ENCODE measurements around the gene BTBD2.

Gene BTBD2

DNA sequence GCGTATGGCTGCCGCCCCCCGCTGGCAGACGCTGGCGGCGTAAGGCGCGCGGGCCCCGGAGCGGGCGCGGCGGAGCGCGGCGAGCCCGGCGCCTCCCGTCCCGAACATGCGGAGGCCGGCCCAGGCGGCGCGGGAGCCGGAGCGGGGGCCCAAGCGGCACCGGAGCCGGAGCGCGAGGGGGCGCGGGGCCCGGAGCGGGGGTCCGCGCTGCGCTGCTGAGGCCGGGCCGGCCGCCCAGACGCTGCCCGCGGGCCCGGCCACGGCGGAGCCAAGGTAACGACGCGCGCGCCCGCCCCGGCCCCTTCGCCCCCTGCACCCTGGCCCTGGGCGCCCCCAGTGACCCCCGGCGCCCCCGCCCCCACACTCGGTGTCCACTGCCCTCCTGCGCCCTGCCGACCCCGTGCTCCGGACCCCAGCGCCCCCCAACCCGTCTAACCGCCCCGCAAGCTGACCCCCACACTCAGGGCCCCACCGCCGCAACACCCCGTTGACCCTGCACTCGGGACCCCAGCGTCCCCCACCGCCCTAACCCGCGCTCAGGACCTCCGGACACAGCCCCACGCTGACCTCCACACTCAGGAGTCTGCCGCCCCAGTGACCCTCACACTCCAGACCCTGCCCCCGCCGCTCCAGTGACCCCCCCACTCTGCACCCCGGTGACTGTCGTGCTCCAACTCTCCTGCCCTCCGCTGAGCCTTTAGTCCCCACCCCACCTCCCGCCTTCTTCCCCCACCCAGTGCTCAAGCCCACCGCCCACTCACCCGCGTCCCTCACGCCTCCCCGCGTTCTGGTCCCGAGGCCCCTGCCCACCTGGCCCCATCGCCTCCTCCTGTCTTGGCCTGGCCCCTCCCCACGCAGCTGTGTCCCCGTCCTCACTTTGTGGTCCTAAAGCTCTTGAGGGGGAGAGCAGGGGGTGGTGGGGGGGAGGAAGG is 74.1 kb downstream of the BTBD2 start, which contains the start of gene CSNK1G2:
Gene CSNK1G2 (plus strand): TSS at position 27 of the 932 bp plus-strand sequence. CDS start 28,601 bp downstream, outside the sequence.
- no peak for DNase-seq (ENCODE audit: low spot score)

- no peak for DNase-seq (ENCODE audit: low spot score)
These were observed 77.4 kb downstream of the BTBD2 start for GRCh38 chr19:1938071-1938470.

GRCh38 chr19:1936916-1937610 is 78.5 kb downstream of the BTBD2 start:
- DNase-seq (ENCODE audit: low spot score) = no peak

DNA sequence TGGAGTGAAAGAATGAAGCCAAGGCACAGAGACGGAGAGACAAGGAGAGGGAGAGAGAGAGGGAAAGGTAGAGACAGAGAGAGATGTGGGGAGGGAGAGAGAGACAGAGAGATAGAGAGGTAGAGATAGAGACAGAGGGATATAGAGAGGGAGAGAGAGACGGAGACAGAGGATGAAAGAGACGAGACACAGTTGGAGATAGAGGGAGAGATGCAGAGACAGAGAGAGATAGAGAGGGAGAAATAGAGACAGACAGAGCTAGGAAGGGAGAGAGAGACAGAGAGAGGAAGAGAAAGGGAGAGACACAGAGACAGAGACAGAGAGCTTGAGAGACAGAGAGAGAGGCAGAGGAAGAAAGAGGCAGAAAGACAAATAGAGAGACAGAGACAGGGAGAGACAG is 79.1 kb downstream of the BTBD2 start:
- DNase-seq (ENCODE audit: low spot score) = no peak

DNA sequence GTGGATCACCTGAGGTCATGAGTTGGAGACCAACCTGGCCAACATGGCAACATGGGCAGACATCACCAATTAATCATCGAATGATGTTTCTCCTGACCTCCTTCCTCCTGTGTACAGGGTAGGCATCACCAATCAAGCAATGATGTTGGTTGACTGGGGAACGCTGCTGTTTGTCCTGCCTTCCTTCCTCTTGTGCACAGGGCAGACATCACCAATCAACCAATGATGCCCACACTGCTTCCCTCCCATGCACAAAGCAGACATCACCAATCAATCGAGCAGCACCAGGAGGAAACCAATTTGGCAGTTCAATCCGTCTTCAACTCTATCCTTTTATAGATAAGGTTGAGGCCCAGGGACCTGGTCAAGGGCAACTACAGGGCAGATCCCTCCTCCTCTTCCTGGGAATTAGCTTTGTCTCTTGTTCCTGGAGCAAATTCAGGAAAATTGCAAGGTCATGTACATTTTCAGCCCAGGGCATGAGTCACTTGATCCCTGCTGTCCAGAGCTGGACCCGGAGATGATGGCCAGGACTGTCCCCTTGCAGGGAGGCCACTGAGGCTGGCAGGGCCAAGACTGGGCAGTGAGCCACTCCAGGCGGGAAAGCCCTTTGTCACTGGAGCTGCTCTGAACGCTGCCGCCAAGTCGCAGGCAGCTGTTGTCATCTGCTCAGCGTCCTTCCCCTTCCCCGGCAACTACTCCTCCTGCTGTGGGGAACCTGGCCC is 79.9 kb downstream of the BTBD2 start:
- peak; percentile 46 for DNase-seq (ENCODE audit: low spot score)

All from kidney capillary endothelial cell (primary cell).